ENCODE measurements around the gene CALD1. TPM values are rescaled to one million over a fixed set of nuclear protein-coding genes. Genes with fewer than 3 reads are reported as not detected.

The CALD1 gene
- polyA plus RNA-seq, 2 of the 4 experiments (the other 2 are of a cell fraction): 136 to 150 TPM

GRCh38 chr7:134946260-134946659, 166.8 kb downstream of the CALD1 start:
- ATAC-seq (no peak), DNase-seq (ENCODE audit: low read depth in 1 of 2, low spot score in 1 of 2) (no peak), FAIRE-seq (no peak)
- H3K4me3 ChIP-seq: no peak overlapping the region
- H3K9me3 ChIP-seq: no peaks in the 10 kb centered on the region
- H3K27ac ChIP-seq: no peak overlapping the region
- POLR2A ChIA-PET: no interaction called here
- peaks cover 40% of the 10 kb centered on the region for H3K4me1 ChIP-seq
- CTCF ChIA-PET: interaction anchor here (2.1 to 13.2 kb wide), 2 partner anchors 8 to 257 kb away, joined by 12 to 132 read pairs; no protein-coding TSS in a partner anchor
- TF ChIP-seq RNF2 (IDR thresholded peaks at IDR 0.05; ENCODE audit: borderline replicate concordance, low read depth) (no peak), CEBPB (IDR thresholded peaks at IDR 0.05) (no peak), MAZ (IDR thresholded peaks at IDR 0.05; ENCODE audit: borderline replicate concordance, low read depth, low read length) (no peak), MAFK (IDR thresholded peaks at IDR 0.05; ENCODE audit: partially characterized antibody) (no peak), SREBF2 (IDR thresholded peaks at IDR 0.05) (no peak), CHD4 (IDR thresholded peaks at IDR 0.05; ENCODE audit: borderline replicate concordance) (no peak), ELK1 (IDR thresholded peaks at IDR 0.05; ENCODE audit: low read depth, low read length) (no peak), ESRRA (IDR thresholded peaks at IDR 0.05; ENCODE audit: borderline replicate concordance, low read length) (no peak), FOXS1 (CRISPR knock-in tag; IDR thresholded peaks at IDR 0.05) (no peak), EHF (CRISPR knock-in tag; IDR thresholded peaks at IDR 0.05) (no peak), ZFP36 (IDR thresholded peaks at IDR 0.05; ENCODE audit: borderline replicate concordance, partially characterized antibody) (no peak)
- TF ChIP-seq, protein P1, sequence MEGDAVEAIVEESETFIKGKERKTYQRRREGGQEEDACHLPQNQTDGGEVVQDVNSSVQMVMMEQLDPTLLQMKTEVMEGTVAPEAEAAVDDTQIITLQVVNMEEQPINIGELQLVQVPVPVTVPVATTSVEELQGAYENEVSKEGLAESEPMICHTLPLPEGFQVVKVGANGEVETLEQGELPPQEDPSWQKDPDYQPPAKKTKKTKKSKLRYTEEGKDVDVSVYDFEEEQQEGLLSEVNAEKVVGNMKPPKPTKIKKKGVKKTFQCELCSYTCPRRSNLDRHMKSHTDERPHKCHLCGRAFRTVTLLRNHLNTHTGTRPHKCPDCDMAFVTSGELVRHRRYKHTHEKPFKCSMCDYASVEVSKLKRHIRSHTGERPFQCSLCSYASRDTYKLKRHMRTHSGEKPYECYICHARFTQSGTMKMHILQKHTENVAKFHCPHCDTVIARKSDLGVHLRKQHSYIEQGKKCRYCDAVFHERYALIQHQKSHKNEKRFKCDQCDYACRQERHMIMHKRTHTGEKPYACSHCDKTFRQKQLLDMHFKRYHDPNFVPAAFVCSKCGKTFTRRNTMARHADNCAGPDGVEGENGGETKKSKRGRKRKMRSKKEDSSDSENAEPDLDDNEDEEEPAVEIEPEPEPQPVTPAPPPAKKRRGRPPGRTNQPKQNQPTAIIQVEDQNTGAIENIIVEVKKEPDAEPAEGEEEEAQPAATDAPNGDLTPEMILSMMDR (IDR thresholded peaks at IDR 0.05): no peak
- TF ChIP-seq, protein P2, sequence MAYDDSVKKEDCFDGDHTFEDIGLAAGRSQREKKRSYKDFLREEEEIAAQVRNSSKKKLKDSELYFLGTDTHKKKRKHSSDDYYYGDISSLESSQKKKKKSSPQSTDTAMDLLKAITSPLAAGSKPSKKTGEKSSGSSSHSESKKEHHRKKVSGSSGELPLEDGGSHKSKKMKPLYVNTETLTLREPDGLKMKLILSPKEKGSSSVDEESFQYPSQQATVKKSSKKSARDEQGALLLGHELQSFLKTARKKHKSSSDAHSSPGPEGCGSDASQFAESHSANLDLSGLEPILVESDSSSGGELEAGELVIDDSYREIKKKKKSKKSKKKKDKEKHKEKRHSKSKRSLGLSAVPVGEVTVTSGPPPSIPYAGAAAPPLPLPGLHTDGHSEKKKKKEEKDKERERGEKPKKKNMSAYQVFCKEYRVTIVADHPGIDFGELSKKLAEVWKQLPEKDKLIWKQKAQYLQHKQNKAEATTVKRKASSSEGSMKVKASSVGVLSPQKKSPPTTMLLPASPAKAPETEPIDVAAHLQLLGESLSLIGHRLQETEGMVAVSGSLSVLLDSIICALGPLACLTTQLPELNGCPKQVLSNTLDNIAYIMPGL (CRISPR knock-in tag; IDR thresholded peaks at IDR 0.05; ENCODE audit: borderline replicate concordance): no peak
- WGBS (ENCODE audit: missing lambda C conversion rate): 94% methylated on average over 2 of the region's 2 CpGs
- H3K4me2 ChIP-seq: no peak overlapping the region

DNA sequence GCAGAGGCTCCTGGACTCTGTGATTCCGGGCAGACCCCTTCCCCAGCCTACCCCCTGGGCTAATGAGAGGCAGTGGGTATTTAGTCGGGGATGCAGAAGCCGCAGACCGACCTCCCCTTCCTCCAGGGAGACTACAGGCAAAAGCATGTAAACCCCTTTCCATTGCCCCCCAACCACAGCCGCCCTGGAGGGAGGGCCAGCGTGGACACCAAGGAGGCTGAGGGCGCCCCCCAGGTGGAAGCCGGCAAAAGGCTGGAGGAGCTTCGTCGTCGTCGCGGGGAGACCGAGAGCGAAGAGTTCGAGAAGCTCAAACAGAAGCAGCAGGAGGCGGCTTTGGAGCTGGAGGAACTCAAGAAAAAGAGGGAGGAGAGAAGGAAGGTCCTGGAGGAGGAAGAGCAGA, 167.9 kb downstream of the CALD1 start:
- Histone ChIP-seq H3K4me1 (peaks cover 29% of the 10 kb centered on the region), H3K4me2 (no peak overlapping the region), H3K4me3 (no peak overlapping the region), H3K27ac (no peak overlapping the region; a peak in 1 of 6 replicates), H3K9me3 (no peaks in the 10 kb centered on the region)
- ChIA-PET POLR2A (no interaction called here), CTCF (interaction anchor here (0.7 to 13.2 kb wide), 6 partner anchors 39 to 515 kb away, joined by 3 to 132 read pairs (median 3); partner anchors contain the start of gene AGBL3)
- no peak for FAIRE-seq
- ATAC-seq: no peak
- WGBS (ENCODE audit: missing lambda C conversion rate): 97% methylated on average over 17 of the region's 17 CpGs
- DNase-seq (ENCODE audit: low read depth in 1 of 2, low spot score in 1 of 2): no peak
- TF ChIP-seq BCL3 (IDR thresholded peaks at IDR 0.05): no peak
- TF ChIP-seq JUN (IDR thresholded peaks at IDR 0.05): no peak
- TF ChIP-seq, protein P3, sequence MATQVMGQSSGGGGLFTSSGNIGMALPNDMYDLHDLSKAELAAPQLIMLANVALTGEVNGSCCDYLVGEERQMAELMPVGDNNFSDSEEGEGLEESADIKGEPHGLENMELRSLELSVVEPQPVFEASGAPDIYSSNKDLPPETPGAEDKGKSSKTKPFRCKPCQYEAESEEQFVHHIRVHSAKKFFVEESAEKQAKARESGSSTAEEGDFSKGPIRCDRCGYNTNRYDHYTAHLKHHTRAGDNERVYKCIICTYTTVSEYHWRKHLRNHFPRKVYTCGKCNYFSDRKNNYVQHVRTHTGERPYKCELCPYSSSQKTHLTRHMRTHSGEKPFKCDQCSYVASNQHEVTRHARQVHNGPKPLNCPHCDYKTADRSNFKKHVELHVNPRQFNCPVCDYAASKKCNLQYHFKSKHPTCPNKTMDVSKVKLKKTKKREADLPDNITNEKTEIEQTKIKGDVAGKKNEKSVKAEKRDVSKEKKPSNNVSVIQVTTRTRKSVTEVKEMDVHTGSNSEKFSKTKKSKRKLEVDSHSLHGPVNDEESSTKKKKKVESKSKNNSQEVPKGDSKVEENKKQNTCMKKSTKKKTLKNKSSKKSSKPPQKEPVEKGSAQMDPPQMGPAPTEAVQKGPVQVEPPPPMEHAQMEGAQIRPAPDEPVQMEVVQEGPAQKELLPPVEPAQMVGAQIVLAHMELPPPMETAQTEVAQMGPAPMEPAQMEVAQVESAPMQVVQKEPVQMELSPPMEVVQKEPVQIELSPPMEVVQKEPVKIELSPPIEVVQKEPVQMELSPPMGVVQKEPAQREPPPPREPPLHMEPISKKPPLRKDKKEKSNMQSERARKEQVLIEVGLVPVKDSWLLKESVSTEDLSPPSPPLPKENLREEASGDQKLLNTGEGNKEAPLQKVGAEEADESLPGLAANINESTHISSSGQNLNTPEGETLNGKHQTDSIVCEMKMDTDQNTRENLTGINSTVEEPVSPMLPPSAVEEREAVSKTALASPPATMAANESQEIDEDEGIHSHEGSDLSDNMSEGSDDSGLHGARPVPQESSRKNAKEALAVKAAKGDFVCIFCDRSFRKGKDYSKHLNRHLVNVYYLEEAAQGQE (IDR thresholded peaks at IDR 0.05): no peak
- TF ChIP-seq, protein P4, sequence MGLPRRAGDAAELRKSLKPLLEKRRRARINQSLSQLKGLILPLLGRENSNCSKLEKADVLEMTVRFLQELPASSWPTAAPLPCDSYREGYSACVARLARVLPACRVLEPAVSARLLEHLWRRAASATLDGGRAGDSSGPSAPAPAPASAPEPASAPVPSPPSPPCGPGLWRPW (IDR thresholded peaks at IDR 0.05): no peak
- TF ChIP-seq, protein P2 (CRISPR knock-in tag; IDR thresholded peaks at IDR 0.05; ENCODE audit: borderline replicate concordance): no peak
- TF ChIP-seq ZNF302 (CRISPR knock-in tag; IDR thresholded peaks at IDR 0.05): no peak
- TF ChIP-seq RFX5 (IDR thresholded peaks at IDR 0.05): no peak
- no peak for TF ChIP-seq ZFP36 (IDR thresholded peaks at IDR 0.05; ENCODE audit: borderline replicate concordance, partially characterized antibody)
- TF ChIP-seq POLR2AphosphoS2 (conservative IDR thresholded peaks at IDR 0.05; ENCODE audit: low read length): no peak
- no peak for TF ChIP-seq HOXB13 (CRISPR knock-in tag; IDR thresholded peaks at IDR 0.05; ENCODE audit: low read depth)
- TF ChIP-seq, protein P5, sequence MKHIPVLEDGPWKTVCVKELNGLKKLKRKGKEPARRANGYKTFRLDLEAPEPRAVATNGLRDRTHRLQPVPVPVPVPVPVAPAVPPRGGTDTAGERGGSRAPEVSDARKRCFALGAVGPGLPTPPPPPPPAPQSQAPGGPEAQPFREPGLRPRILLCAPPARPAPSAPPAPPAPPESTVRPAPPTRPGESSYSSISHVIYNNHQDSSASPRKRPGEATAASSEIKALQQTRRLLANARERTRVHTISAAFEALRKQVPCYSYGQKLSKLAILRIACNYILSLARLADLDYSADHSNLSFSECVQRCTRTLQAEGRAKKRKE (CRISPR knock-in tag; IDR thresholded peaks at IDR 0.05; ENCODE audit: low read depth): no peak
- TF ChIP-seq FOXS1 (CRISPR knock-in tag; IDR thresholded peaks at IDR 0.05): no peak
- no peak for TF ChIP-seq CHD4 (IDR thresholded peaks at IDR 0.05; ENCODE audit: borderline replicate concordance)

Measured in A549 (cell line).